ENCODE measurements around the gene PLD3. TPM values are rescaled to one million over a fixed set of nuclear protein-coding genes. Genes with fewer than 3 reads are reported as not detected.

PLD3 gene
- total RNA-seq, 1 experiment from 2014 or later: 310 TPM

DNA sequence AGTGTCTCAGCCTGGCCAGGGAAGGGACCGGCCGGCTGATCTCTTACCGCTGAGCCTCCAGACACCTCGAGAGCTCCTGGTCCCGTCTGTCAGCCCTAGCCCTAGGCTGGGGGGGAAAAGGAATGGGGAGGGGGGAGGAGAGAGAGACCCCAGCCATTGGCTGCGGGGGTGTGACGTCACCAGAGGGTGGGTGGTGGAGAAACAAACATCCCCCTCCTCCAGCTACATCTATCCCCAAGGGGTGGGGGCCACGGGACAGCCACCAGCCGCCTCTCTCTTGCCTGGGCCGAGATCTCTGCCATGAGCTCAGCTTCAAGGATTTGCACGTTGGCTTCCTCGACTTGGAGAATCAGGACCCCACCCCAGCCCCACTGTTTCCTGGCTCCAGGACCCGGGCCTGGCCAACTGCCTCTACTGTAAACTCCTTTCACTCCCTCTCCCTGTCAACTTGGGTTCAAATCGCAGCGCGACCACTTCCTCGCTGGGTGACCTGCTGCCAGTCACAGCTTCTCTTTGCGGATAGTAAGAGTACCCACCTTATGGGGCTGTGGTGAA lies 64.9 kb downstream of the PLD3 start, which contains the start of gene PRX:
TSS of gene PRX (minus strand) at position 88 of the 555 bp plus-strand sequence. CDS start 5,446 bp downstream, outside the sequence.
- no peak within 1 kb of the TSS for H3K27ac ChIP-seq (ENCODE audit: low read depth, low read length, poor library complexity, severe bottlenecking)
- no peak for DNase-seq (ENCODE audit: low spot score)
- no peaks in the 10 kb centered on the region for H3K9me3 ChIP-seq (ENCODE audit: low read depth, low read length, poor library complexity, severe bottlenecking)
- H3K4me3 ChIP-seq (ENCODE audit: low read depth, low read length, poor library complexity, severe bottlenecking): no peak within 1 kb of the TSS
- POLR2A ChIA-PET (ENCODE audit: low non-redundant PET): interaction anchor here (0.5 kb wide), 1 partner anchor 108 kb away, joined by 4 read pairs; no protein-coding TSS in a partner anchor
- TF ChIP-seq, protein P1, sequence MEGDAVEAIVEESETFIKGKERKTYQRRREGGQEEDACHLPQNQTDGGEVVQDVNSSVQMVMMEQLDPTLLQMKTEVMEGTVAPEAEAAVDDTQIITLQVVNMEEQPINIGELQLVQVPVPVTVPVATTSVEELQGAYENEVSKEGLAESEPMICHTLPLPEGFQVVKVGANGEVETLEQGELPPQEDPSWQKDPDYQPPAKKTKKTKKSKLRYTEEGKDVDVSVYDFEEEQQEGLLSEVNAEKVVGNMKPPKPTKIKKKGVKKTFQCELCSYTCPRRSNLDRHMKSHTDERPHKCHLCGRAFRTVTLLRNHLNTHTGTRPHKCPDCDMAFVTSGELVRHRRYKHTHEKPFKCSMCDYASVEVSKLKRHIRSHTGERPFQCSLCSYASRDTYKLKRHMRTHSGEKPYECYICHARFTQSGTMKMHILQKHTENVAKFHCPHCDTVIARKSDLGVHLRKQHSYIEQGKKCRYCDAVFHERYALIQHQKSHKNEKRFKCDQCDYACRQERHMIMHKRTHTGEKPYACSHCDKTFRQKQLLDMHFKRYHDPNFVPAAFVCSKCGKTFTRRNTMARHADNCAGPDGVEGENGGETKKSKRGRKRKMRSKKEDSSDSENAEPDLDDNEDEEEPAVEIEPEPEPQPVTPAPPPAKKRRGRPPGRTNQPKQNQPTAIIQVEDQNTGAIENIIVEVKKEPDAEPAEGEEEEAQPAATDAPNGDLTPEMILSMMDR (conservative IDR thresholded peaks at IDR 0.05; ENCODE audit: low read depth, low read length): no peak
- no peak for TF ChIP-seq EZH2 (IDR thresholded peaks at IDR 0.05; ENCODE audit: borderline replicate concordance, low read depth, low read length, poor library complexity, severe bottlenecking)
- H3K4me1 ChIP-seq (ENCODE audit: insufficient read depth, low read length, poor library complexity, severe bottlenecking): peaks cover 5% of the 10 kb centered on the region
- H3K36me3 ChIP-seq (ENCODE audit: insufficient read depth, low read length, poor library complexity, severe bottlenecking): no peaks in the 10 kb centered on the region
- CTCF ChIA-PET: no interaction called here
- H3K27me3 ChIP-seq (replicated peaks; ENCODE audit: insufficient read depth, low read depth, low read length, poor library complexity): no peaks in the 10 kb centered on the region
- no TSS peak for BruUV-seq (replicated peaks)
- intact Hi-C loops (cut with micrococcal nuclease; ENCODE audit: unreplicated experiment): no loop called here

DNA sequence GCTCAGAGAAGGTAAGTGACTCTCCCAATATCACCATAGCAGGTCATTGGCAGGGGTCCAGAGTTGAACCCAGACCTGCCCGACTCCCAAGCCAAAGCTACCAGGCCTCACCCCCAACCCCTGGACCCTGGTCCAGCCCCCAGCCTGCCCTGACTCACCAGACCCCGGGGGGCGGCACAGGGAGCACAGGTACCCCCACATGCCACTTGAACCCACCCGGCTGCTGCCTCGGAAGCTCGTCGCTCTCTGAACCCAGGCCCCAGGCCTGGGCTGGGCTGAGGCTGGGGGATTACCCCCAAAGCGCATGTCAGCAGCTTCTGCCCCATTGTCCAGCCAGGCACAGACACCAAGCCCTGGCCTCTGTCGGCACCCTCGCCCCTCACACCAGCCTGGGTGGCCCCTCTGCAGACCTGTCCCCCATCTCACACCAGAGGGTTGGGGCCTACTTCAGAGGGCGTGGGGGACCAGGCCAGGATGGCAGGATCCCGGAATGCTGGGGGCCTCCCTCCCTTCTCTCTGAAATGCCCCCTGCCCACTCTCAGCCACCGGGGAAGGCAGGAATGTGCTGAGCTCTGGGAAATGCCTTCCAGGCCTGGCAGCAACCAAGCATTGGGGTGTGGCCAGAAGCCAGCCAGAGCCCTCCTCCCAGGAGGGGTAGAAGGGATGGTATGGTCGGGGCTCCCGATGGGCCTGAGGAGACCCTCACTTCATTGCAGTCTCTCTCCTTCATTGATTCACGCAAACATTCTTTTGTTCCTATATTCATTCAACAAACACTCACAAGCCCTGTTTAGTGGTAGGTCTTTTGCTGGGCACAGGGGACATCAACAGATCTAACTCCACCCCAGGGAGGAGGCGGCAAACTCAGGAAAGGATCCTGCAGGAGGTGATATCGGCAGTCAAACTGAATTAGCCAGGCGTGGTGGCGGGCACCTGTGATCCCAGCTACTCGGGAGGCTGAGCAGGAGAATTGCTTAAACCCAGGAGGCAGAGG lies 66.3 kb downstream of the PLD3 start:
- BruUV-seq (replicated peaks): no TSS peak
- no peak overlapping the region for H3K4me3 ChIP-seq (ENCODE audit: low read depth, low read length, poor library complexity, severe bottlenecking)
- no peak overlapping the region for H3K27ac ChIP-seq (ENCODE audit: low read depth, low read length, poor library complexity, severe bottlenecking)
- ChIA-PET CTCF (no interaction called here), POLR2A (ENCODE audit: low non-redundant PET) (no interaction called here)
- H3K4me1 ChIP-seq (ENCODE audit: insufficient read depth, low read length, poor library complexity, severe bottlenecking): peaks cover 5% of the 10 kb centered on the region
- TF ChIP-seq EZH2 (IDR thresholded peaks at IDR 0.05; ENCODE audit: borderline replicate concordance, low read depth, low read length, poor library complexity, severe bottlenecking): no peak
- TF ChIP-seq, protein P1 (conservative IDR thresholded peaks at IDR 0.05; ENCODE audit: low read depth, low read length): no peak
- no peaks in the 10 kb centered on the region for H3K27me3 ChIP-seq (replicated peaks; ENCODE audit: insufficient read depth, low read depth, low read length, poor library complexity)
- intact Hi-C loops (cut with micrococcal nuclease; ENCODE audit: unreplicated experiment): no loop called here
- H3K9me3 ChIP-seq (ENCODE audit: low read depth, low read length, poor library complexity, severe bottlenecking): no peaks in the 10 kb centered on the region
- no peaks in the 10 kb centered on the region for H3K36me3 ChIP-seq (ENCODE audit: insufficient read depth, low read length, poor library complexity, severe bottlenecking)
- no peak for DNase-seq (ENCODE audit: low spot score)

DNA sequence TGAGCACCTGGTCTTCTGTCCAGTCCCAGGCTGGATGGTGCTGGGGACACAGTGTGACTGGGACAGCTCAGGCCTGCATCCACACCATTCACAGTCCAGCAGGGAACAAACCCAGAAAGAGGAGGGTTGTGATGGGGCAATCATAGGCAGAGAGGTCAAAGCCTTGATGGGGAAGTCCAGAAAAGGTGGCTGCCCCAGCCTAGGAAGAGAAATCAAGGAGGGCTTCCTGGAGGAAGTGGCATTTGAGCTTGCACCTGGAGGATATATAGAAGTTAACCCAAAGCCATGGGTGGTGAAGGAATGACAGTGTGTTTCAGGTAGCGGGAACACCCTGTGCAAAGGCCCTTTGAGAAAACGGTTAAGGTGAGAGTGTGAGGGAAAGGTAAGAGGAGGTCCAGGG lies 67.3 kb downstream of the PLD3 start:
- TF ChIP-seq, protein P1 (conservative IDR thresholded peaks at IDR 0.05; ENCODE audit: low read depth, low read length): no peak
- no peak for TF ChIP-seq EZH2 (IDR thresholded peaks at IDR 0.05; ENCODE audit: borderline replicate concordance, low read depth, low read length, poor library complexity, severe bottlenecking)
- Histone ChIP-seq H3K4me1 (ENCODE audit: insufficient read depth, low read length, poor library complexity, severe bottlenecking) (peaks cover 5% of the 10 kb centered on the region), H3K27me3 (replicated peaks; ENCODE audit: insufficient read depth, low read depth, low read length, poor library complexity) (no peaks in the 10 kb centered on the region), H3K36me3 (ENCODE audit: insufficient read depth, low read length, poor library complexity, severe bottlenecking) (no peaks in the 10 kb centered on the region), H3K9me3 (ENCODE audit: low read depth, low read length, poor library complexity, severe bottlenecking) (no peaks in the 10 kb centered on the region), H3K27ac (ENCODE audit: low read depth, low read length, poor library complexity, severe bottlenecking) (no peak overlapping the region), H3K4me3 (ENCODE audit: low read depth, low read length, poor library complexity, severe bottlenecking) (no peak overlapping the region)
- ChIA-PET CTCF (no interaction called here), POLR2A (ENCODE audit: low non-redundant PET) (interaction anchor here (0.6 kb wide), 1 partner anchor 68 kb away, joined by 3 read pairs; no protein-coding TSS in a partner anchor)
- intact Hi-C loops (cut with micrococcal nuclease; ENCODE audit: unreplicated experiment): no loop called here
- no TSS peak for BruUV-seq (replicated peaks)
- DNase-seq (ENCODE audit: low spot score): no peak
